Measurements from ENCODE around the gene MRPL23.

Gene MRPL23

GRCh38 chr11:1982873-1983600 lies 35.9 kb downstream of the MRPL23 start:
- H3K9me3 Mint-ChIP-seq = no peaks in the 10 kb centered on the region

GRCh38 chr11:1983601-1983961 lies 36.4 kb downstream of the MRPL23 start:
- no peaks in the 10 kb centered on the region for H3K36me3 Mint-ChIP-seq

More at GRCh38 chr11:1982873-1983600, 35.9 kb downstream of the MRPL23 start:
- Mint-ChIP-seq H3K27ac (no peak overlapping the region), H3K4me1 (no peaks in the 10 kb centered on the region), H3K27me3 (no peaks in the 10 kb centered on the region), H3K4me3 (no peak overlapping the region), H3K36me3 (no peaks in the 10 kb centered on the region)

GRCh38 chr11:1987024-1987423 lies 39.9 kb downstream of the MRPL23 start:
- Mint-ChIP-seq H3K9me3 (no peaks in the 10 kb centered on the region), H3K27me3 (no peaks in the 10 kb centered on the region), H3K27ac (no peak overlapping the region), H3K4me1 (no peaks in the 10 kb centered on the region), H3K36me3 (no peaks in the 10 kb centered on the region), H3K4me3 (no peak overlapping the region)

More at GRCh38 chr11:1983601-1983961, 36.4 kb downstream of the MRPL23 start:
- Mint-ChIP-seq H3K4me3 (no peak overlapping the region), H3K27ac (no peak overlapping the region), H3K27me3 (no peaks in the 10 kb centered on the region), H3K4me1 (no peaks in the 10 kb centered on the region), H3K9me3 (no peaks in the 10 kb centered on the region)

- H3K27ac Mint-ChIP-seq = no peak overlapping the region
Observed at GRCh38 chr11:1988174-1988573, 41.0 kb downstream of the MRPL23 start.

GRCh38 chr11:1988667-1989317 lies 41.7 kb downstream of the MRPL23 start:
- Mint-ChIP-seq H3K27me3 (no peaks in the 10 kb centered on the region), H3K9me3 (no peaks in the 10 kb centered on the region)

More at GRCh38 chr11:1988174-1988573, 41.0 kb downstream of the MRPL23 start:
- Mint-ChIP-seq H3K27me3 (no peaks in the 10 kb centered on the region), H3K4me1 (no peaks in the 10 kb centered on the region), H3K9me3 (no peaks in the 10 kb centered on the region), H3K4me3 (no peak overlapping the region), H3K36me3 (no peaks in the 10 kb centered on the region)

GRCh38 chr11:1989953-1990352 lies 42.8 kb downstream of the MRPL23 start:
- Mint-ChIP-seq H3K36me3 (no peaks in the 10 kb centered on the region), H3K27me3 (no peaks in the 10 kb centered on the region), H3K4me1 (no peaks in the 10 kb centered on the region), H3K27ac (no peak overlapping the region), H3K4me3 (no peak overlapping the region), H3K9me3 (no peaks in the 10 kb centered on the region)

More at GRCh38 chr11:1988667-1989317, 41.7 kb downstream of the MRPL23 start:
- H3K4me1 Mint-ChIP-seq = no peaks in the 10 kb centered on the region
- H3K36me3 Mint-ChIP-seq = no peaks in the 10 kb centered on the region
- no peak overlapping the region for H3K27ac Mint-ChIP-seq
- no peak overlapping the region for H3K4me3 Mint-ChIP-seq

- no peak overlapping the region for H3K4me3 Mint-ChIP-seq
- H3K4me1 Mint-ChIP-seq = no peaks in the 10 kb centered on the region
Observed at GRCh38 chr11:1990872-1991578, 43.9 kb downstream of the MRPL23 start.

GRCh38 chr11:1992111-1992510 lies 45.0 kb downstream of the MRPL23 start:
- Mint-ChIP-seq H3K27me3 (no peaks in the 10 kb centered on the region), H3K4me1 (no peaks in the 10 kb centered on the region), H3K9me3 (no peaks in the 10 kb centered on the region), H3K27ac (no peak overlapping the region), H3K4me3 (no peak overlapping the region), H3K36me3 (no peaks in the 10 kb centered on the region)

More at GRCh38 chr11:1990872-1991578, 43.9 kb downstream of the MRPL23 start:
- H3K27ac Mint-ChIP-seq = no peak overlapping the region
- no peaks in the 10 kb centered on the region for H3K27me3 Mint-ChIP-seq
- H3K9me3 Mint-ChIP-seq = no peaks in the 10 kb centered on the region
- no peaks in the 10 kb centered on the region for H3K36me3 Mint-ChIP-seq

- Mint-ChIP-seq H3K27me3 (no peaks in the 10 kb centered on the region), H3K9me3 (no peaks in the 10 kb centered on the region), H3K4me1 (no peaks in the 10 kb centered on the region), H3K4me3 (no peak overlapping the region), H3K36me3 (no peaks in the 10 kb centered on the region), H3K27ac (no peak overlapping the region)
Observed at GRCh38 chr11:1994121-1994520, 47.0 kb downstream of the MRPL23 start.

- no peaks in the 10 kb centered on the region for H3K9me3 Mint-ChIP-seq
- no peak within 1 kb of the TSS for H3K27ac Mint-ChIP-seq
- no peaks in the 10 kb centered on the region for H3K4me1 Mint-ChIP-seq
- H3K36me3 Mint-ChIP-seq = no peaks in the 10 kb centered on the region
- no peaks in the 10 kb centered on the region for H3K27me3 Mint-ChIP-seq
- H3K4me3 Mint-ChIP-seq = no peak within 1 kb of the TSS
Observed at GRCh38 chr11:1997755-1998154, 50.6 kb downstream of the MRPL23 start, which contains the start of gene H19. Gene H19, minus strand, starts transcription at chr11:1997842.

GRCh38 chr11:1998290-1998689 lies 51.2 kb downstream of the MRPL23 start:
- H3K9me3 Mint-ChIP-seq = no peaks in the 10 kb centered on the region
- H3K27me3 Mint-ChIP-seq = no peaks in the 10 kb centered on the region
- H3K4me1 Mint-ChIP-seq = no peaks in the 10 kb centered on the region
- no peaks in the 10 kb centered on the region for H3K36me3 Mint-ChIP-seq
- H3K4me3 Mint-ChIP-seq = no peak overlapping the region
- no peak overlapping the region for H3K27ac Mint-ChIP-seq

GRCh38 chr11:1998861-1999260 lies 51.7 kb downstream of the MRPL23 start:
- no peaks in the 10 kb centered on the region for H3K9me3 Mint-ChIP-seq
- no peak overlapping the region for H3K27ac Mint-ChIP-seq
- H3K36me3 Mint-ChIP-seq = no peaks in the 10 kb centered on the region
- H3K4me1 Mint-ChIP-seq = no peaks in the 10 kb centered on the region
- no peak overlapping the region for H3K4me3 Mint-ChIP-seq
- H3K27me3 Mint-ChIP-seq = no peaks in the 10 kb centered on the region

GRCh38 chr11:2002042-2002776 lies 55.1 kb downstream of the MRPL23 start:
- no peaks in the 10 kb centered on the region for H3K4me1 Mint-ChIP-seq
- H3K27ac Mint-ChIP-seq = no peak overlapping the region
- no peaks in the 10 kb centered on the region for H3K9me3 Mint-ChIP-seq
- H3K27me3 Mint-ChIP-seq = no peaks in the 10 kb centered on the region
- no peaks in the 10 kb centered on the region for H3K36me3 Mint-ChIP-seq
- no peak overlapping the region for H3K4me3 Mint-ChIP-seq

- no peak overlapping the region for H3K4me3 Mint-ChIP-seq
- no peaks in the 10 kb centered on the region for H3K9me3 Mint-ChIP-seq
- H3K27me3 Mint-ChIP-seq = no peaks in the 10 kb centered on the region
- H3K27ac Mint-ChIP-seq = no peak overlapping the region
- no peaks in the 10 kb centered on the region for H3K36me3 Mint-ChIP-seq
- H3K4me1 Mint-ChIP-seq = no peaks in the 10 kb centered on the region
Observed at GRCh38 chr11:2002807-2003206, 55.7 kb downstream of the MRPL23 start.

- H3K9me3 Mint-ChIP-seq = no peaks in the 10 kb centered on the region
- H3K27ac Mint-ChIP-seq = no peak overlapping the region
- H3K4me1 Mint-ChIP-seq = no peaks in the 10 kb centered on the region
- no peaks in the 10 kb centered on the region for H3K27me3 Mint-ChIP-seq
- H3K4me3 Mint-ChIP-seq = no peak overlapping the region
- H3K36me3 Mint-ChIP-seq = no peaks in the 10 kb centered on the region
Observed at GRCh38 chr11:2004466-2004865, 57.3 kb downstream of the MRPL23 start.

All from activated naive CD4-positive, alpha-beta T cell treated with anti-CD3 and anti-CD28 coated beads, Interleukin-2, amount 50 U/mL, for 24 hours (primary cell).